ENCODE measurements around the gene TREML4. TPM values are rescaled to one million over a fixed set of nuclear protein-coding genes. Genes with fewer than 3 reads are reported as not detected.
A peak's percentile ranks its signal among the peaks of the same experiment; 100 is the strongest.

The TREML4 gene
- total RNA-seq, 2 experiments from 2014 or later: not detected

GRCh38 chr6:41193884-41194283, 34.3 kb upstream of the TREML4 start:
- CTCF ChIA-PET: no interaction called here
- POLR2A ChIA-PET: no interaction called here

GRCh38 chr6:41194386-41194785, 33.8 kb upstream of the TREML4 start:
- intact Hi-C loops (cut with DNase I, micrococcal nuclease): loop anchor here (5.0 kb wide), 2 partner anchors 43 to 123 kb away; no protein-coding TSS in a partner anchor
- Mint-ChIP-seq H3K36me3 (ENCODE audit: low read depth) (peaks cover 26% of the 10 kb centered on the region), H3K4me3 (no peak overlapping the region), H3K4me1 (ENCODE audit: low read depth) (peaks cover 56% of the 10 kb centered on the region), H3K9me3 (no peaks in the 10 kb centered on the region), H3K27me3 (no peaks in the 10 kb centered on the region), H3K27ac (peak overlapping the region; percentile 100)
- Histone ChIP-seq H3K27ac (ENCODE audit: low read depth in 1 of 2, low read length in 2 of 2) (no peak overlapping the region), H3K4me1 (ENCODE audit: insufficient read depth, low read length) (peaks cover 36% of the 10 kb centered on the region), H3K9me3 (ENCODE audit: control insufficient read depth in 1 of 2, insufficient read depth in 1 of 2, low read length in 2 of 2) (peaks cover 4 to 8% of the 10 kb centered on the region in 2 experiments), H3K4me3 (ENCODE audit: low read length) (no peak overlapping the region), H3K27me3 (ENCODE audit: control insufficient read depth in 1 of 2, insufficient read depth in 2 of 2, low read length in 2 of 2) (no peaks in the 10 kb centered on the region), H3K36me3 (ENCODE audit: insufficient read depth, low read length) (peaks cover 11% of the 10 kb centered on the region)
- CTCF ChIA-PET: no interaction called here
- POLR2A ChIA-PET: no interaction called here
- no peak for DNase-seq
- no peak for TF ChIP-seq CTCF (IDR thresholded peaks at IDR 0.05)
- ATAC-seq (ENCODE audit: poor library complexity): no peak

More at GRCh38 chr6:41193884-41194283, 34.3 kb upstream of the TREML4 start:
- H3K27me3 Mint-ChIP-seq: no peaks in the 10 kb centered on the region
- no peak overlapping the region for H3K4me3 Mint-ChIP-seq
- peaks cover 56% of the 10 kb centered on the region for H3K4me1 Mint-ChIP-seq (ENCODE audit: low read depth)
- ATAC-seq (ENCODE audit: poor library complexity) (no peak), DNase-seq (no peak)
- peaks cover 26% of the 10 kb centered on the region for H3K36me3 Mint-ChIP-seq (ENCODE audit: low read depth)
- Histone ChIP-seq H3K4me3 (ENCODE audit: low read length) (no peak overlapping the region), H3K27ac (ENCODE audit: low read depth in 1 of 2, low read length in 2 of 2) (no peak overlapping the region), H3K4me1 (ENCODE audit: insufficient read depth, low read length) (peaks cover 31% of the 10 kb centered on the region), H3K36me3 (ENCODE audit: insufficient read depth, low read length) (peaks cover 11% of the 10 kb centered on the region), H3K9me3 (ENCODE audit: control insufficient read depth in 1 of 2, insufficient read depth in 1 of 2, low read length in 2 of 2) (peaks cover 4 to 8% of the 10 kb centered on the region in 2 experiments), H3K27me3 (ENCODE audit: control insufficient read depth in 1 of 2, insufficient read depth in 2 of 2, low read length in 2 of 2) (no peaks in the 10 kb centered on the region)
- H3K9me3 Mint-ChIP-seq: no peaks in the 10 kb centered on the region
- TF ChIP-seq CTCF (IDR thresholded peaks at IDR 0.05): no peak
- intact Hi-C loops (cut with DNase I, micrococcal nuclease): loop anchor here (5.0 kb wide), 2 partner anchors 43 to 123 kb away; no protein-coding TSS in a partner anchor
- peak overlapping the region; percentile 100 for H3K27ac Mint-ChIP-seq

DNA sequence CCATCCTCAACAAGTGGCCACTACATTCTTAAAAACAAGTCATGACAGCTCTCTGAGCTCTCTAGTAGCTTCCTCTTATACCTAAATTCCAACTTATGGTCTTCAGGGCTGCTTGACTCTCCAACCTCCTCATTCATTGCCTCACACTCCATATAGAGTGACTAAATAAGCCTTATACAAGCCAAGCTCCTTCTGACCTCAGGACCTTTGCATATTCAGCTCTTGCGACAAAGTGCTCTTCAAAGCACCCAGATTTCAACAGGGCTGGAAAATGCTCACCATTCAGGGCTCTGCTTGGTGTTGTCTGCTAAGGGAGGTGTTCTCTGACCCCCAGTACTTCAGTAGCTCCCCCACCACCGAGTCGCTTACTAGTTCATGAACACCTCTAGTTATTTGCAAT, 30.9 kb upstream of the TREML4 start:
- ChIA-PET POLR2A (no interaction called here), CTCF (no interaction called here)
- no peaks in the 10 kb centered on the region for H3K27me3 Mint-ChIP-seq
- intact Hi-C loops (cut with DNase I, micrococcal nuclease): loop anchor here in 1 of 2 experiments (5.0 kb wide), 1 partner anchor 105 kb away; no protein-coding TSS in a partner anchor
- Histone ChIP-seq H3K9me3 (ENCODE audit: control insufficient read depth in 1 of 2, insufficient read depth in 1 of 2, low read length in 2 of 2) (no peaks in the 10 kb centered on the region), H3K27me3 (ENCODE audit: control insufficient read depth in 1 of 2, insufficient read depth in 2 of 2, low read length in 2 of 2) (no peaks in the 10 kb centered on the region), H3K4me1 (ENCODE audit: insufficient read depth, low read length) (peaks cover 54% of the 10 kb centered on the region), H3K4me3 (ENCODE audit: low read length) (no peak overlapping the region), H3K27ac (ENCODE audit: low read depth in 1 of 2, low read length in 2 of 2) (peak overlapping the region in 1 of 2 donors; percentile 13), H3K36me3 (ENCODE audit: insufficient read depth, low read length) (peaks cover 11% of the 10 kb centered on the region)
- H3K4me3 Mint-ChIP-seq: no peak overlapping the region
- DNase-seq (no peak), ATAC-seq (ENCODE audit: poor library complexity) (no peak)
- peak overlapping the region; percentile 100 for H3K27ac Mint-ChIP-seq
- peaks cover 26% of the 10 kb centered on the region for H3K36me3 Mint-ChIP-seq (ENCODE audit: low read depth)
- H3K9me3 Mint-ChIP-seq: no peaks in the 10 kb centered on the region
- no peak for TF ChIP-seq CTCF (IDR thresholded peaks at IDR 0.05)
- peaks cover 81% of the 10 kb centered on the region for H3K4me1 Mint-ChIP-seq (ENCODE audit: low read depth)

Data from CD4-positive, alpha-beta T cell (primary cell).